ENCODE measurements around the gene RIIAD1.
"Not testable (repeated sequence)": the region's sequence is repeated elsewhere in the genome, so short reads cannot be mapped to it uniquely, and the experiment has no call there.

RIIAD1 gene, protein sequence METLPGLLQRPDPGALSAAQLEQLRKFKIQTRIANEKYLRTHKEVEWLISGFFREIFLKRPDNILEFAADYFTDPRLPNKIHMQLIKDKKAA

DNA sequence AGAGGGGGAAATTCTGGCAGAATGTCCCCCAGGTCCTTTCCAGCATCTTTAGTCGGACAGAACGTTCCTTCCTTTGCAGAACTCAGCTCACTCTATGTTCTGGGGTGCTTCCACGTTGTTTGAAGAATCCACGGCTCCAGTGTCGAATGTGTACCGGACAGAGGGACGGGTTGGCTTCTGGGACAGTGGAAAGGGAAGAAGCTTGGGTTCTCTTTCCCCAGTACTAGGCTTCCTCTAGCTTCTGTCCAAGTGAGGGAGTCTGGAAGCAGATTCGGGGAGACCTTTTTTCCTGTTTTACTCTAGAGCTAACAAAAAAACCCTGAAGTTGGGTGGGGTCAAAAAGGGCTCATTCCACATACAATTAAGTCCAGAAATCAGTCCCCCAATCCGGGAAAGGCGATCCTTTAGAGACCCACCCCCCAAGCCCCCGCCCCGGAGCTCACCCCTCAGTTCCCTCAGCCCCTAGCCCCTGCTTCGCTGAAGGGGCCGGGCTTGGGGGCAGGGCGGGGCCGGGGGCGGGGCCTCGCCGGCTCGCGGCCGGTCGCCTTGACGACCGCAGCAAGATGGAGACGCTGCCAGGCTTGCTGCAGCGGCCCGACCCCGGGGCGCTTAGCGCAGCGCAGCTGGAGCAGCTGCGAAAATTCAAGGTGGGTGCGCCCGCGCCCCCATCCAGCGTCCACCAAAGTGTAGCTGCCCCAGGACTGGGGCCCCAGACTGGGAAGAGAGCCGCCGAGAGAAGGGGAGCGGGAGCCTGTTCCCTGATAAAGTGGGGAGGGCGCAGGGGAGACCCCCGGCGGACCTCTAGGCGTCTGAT lies at the start of gene RIIAD1:
RIIAD1 (plus strand) TSS at position 549 of the 814 bp plus-strand sequence; CDS start at position 564, 15 bp downstream.
- DNase-seq, result peak; percentile 4

DNA sequence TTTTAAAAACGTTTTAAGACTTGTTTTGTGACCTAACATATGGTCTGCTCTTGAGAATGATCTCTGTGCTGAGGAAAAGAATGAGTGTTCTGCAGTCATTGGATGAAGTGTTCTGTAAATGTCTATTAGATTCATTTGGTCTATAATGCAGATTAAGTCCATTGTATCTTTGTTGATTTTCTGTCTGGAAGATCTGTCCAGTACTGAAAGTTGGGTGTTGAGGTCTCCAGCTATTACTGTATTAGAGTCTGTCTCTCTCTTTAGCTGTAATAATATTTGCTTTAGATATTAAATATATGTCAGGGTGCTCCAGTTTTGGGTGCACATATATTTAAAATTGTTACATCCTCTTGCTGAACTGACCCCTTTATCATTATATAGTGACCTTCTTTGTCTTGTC lies 47.9 kb upstream of the RIIAD1 start:
- DNase-seq, result no peak

DNA sequence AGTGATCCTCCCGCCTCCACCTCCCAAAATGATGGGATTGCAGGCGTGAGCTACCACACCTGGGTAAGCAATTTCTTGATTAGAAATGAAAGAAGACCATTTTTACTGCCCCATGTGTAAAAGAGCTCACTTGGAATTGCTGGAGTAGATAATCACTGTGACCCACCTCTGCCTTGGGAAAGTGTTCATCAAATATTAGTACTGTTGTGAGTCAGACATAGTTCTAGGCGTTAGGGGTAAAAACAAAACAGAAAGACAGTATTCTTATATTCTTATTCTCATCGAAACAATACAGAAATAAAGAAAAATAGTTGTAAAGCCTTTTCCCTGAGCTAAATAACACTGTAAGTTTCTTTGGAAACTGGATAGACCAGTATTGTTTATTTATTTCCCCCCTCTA lies 40.9 kb upstream of the RIIAD1 start:
- no peak for DNase-seq

DNA sequence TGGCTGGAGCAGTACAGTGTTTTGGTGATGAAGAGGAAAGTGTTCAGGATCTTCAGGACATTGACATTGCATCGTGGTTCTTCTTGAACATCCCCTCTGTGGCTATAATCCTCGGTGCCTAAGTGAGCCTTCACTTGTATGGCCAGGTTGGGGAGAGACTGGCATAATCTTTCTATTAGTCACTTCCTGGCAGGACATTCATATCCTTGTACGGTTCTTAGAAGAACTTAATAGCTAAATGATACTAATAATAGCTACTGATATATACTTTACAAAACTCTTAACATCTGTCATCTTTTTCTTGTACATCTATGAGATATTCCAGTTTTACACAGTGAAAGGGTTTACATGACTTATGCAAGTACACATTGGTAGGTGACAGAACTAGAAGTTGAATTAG lies 40.5 kb upstream of the RIIAD1 start:
- DNase-seq, result no peak

DNA sequence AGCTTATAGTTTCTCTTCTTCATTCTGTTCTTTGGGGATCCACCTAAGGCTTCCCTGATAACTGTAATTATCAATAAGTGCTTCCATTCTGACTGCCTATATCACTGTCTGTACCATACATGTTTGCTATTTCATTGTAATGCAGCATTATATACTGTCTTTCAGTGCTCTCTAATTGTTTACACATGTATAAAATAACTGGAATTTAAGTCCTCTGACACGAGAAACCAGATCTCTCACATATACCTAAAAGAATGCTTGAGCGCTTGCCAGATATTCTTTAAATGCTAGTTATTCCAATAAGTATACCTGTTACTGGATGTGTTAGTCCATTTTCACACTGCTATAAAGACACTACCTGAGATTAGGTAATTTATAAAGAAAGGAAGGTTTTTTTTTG lies 39.4 kb upstream of the RIIAD1 start:
- DNase-seq, result no peak

DNA sequence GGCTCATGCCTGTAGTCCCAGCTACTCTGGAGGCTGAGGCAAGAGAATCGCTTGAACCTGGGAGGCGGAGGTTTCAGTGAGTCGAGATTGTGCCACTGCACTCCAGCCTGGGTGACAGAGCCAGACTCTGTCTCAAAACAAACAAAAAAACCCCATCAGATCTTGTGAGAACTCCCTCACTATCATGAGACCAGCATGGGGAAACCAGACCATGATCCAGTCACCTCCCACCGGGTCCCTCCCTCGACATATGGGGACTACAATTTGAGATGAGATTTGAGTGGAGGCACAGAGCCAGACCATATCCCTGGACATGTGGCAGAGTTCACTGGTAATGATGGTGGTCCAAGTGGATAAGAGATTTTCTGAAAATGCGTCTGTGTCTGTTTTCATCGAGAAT lies 38.4 kb upstream of the RIIAD1 start:
- not testable (repeated sequence) for DNase-seq

DNA sequence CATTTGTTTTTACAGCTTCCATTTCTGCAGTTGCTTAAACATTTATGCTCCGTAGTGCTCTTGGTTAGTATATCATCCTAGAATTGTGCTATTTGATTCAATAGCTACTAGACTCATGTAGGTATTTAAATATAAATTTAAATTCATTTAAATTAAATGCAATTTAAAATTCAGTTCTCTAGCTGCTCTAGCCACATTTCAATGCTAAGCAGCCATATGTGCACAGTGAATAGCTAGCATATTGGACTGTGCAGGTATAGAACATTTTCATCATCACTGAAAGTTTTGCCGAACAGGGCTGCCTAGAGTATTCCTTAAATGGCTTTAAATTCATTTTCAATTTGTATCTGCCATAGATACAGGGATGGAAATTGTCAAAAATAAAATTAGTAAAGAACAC lies 37.2 kb upstream of the RIIAD1 start:
- DNase-seq, result no peak

DNA sequence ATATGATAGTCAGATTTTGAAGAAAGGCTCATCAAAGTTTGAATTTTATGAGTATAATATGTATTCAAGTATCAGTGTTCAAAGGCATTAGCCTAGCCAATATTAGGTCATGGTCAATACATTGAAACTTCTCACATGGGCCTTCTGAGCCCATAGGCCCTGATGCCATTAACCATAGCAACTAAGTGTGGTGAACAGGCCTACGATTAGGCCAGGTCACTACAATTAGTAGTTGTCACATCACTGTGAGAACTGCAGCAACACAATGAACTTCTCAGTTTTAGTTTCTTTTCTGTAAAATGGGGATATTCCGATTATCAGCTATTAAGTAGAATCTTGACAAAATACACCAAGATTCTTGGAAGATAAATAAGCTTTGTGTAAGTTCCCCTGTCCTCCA lies 34.8 kb upstream of the RIIAD1 start:
- no peak for DNase-seq

DNA sequence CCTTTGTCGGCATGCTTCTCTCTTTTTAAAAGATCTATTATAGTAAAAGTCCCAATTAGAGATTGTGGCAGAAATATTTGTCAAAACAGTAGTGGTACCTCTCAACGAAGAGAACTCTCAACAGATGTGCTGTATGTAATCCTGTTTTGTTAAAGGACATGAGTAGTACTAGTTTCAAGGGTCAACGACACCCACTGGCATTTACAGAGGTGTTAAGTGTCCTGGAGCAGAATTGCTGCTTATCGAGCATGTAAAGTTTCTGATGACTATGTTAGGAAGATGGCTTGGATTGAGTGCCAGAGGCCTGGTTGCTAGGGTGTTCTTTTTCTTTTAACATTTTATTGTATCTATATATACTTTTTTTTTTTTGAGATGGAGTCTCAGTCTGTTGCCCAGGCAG lies 31.8 kb upstream of the RIIAD1 start:
- DNase-seq, result no peak

DNA sequence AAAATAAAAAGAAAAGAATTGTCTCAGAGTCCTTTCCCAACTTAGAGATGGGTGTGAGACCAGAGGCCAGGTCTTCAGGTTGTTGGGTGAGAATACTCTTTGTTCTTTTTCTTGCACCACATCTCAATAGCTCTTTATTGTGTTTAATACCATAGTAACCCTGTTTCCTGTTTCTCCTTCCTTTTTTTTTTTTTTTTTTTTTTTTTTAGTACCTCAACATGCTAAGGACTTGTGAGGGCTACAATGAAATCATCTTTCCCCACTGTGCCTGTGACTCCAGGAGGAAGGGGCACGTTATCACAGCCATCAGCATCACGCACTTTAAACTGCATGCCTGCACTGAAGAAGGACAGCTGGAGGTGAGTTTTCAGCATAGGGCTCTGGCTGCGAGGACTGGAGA lies 29.1 kb upstream of the RIIAD1 start:
- DNase-seq, result no peak

DNA sequence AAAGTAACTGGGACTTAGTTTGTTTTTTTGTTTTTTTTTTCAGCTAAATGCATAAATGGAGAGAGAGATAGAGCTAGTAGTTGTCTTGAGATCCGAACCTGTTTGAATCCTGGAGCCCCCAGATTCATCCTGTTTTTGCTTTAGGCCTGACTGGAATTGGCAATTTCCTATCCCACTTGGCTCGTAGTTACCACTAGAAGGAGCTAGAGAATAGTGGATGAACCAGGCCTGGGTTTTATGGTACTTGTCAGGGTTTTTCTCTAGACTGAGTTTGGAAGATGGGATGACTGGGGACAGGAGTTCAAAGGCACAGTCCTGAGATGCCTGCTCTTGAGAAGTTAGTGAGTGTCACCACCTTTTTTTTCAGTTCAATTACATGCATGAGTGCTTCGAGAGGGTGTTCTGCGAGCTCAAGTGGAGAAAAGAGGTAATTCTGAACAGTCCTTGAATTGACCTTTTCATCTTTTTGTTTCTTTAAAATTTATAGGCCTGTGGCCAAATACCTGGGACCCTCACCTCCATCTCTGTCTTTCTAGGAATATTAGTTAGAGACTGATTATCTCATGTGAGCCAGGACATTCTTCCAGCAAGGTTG lies 28.2 kb upstream of the RIIAD1 start:
- peak; percentile 16 for DNase-seq

DNA sequence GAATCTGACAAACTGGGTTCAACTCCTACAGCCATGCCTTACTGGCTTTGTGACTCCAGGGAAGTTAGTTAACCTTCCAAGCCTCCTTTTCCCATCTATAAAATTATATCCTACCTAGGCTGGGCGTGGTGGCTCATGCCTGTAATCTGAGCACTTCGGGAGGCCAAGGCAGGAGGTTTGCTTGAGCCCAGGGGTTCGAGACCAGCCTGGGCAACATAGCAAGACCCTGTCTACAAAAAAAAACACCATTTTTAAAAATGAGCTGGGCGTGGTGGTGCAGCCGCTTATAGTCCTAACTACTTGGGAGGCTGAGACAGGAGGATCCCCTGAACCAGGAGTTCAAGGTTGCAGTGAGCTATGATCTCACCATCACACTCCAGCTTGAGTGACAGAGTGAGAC lies 19.8 kb upstream of the RIIAD1 start:
- no peak for DNase-seq

DNA sequence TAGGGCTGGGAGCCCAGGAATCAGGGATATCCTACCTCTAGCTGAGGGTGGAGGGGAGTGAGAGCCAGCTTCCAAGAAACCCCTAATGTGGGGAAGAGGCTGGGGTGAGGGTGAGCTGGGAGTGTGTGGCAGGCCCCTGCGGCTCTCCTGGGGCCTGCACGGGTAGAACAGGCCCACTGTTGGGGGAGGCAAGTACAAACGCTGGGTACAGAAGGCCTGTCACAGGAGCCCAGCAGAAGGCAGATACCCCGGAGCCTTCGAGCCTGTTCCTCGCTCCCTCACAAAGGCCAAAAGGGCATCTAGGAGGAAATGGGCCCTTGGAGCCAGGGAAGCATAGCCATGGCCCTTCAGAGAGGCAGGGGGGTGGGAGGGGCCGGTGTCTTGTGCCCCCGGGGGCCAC lies 18.4 kb upstream of the RIIAD1 start:
- DNase-seq, result no peak

DNA sequence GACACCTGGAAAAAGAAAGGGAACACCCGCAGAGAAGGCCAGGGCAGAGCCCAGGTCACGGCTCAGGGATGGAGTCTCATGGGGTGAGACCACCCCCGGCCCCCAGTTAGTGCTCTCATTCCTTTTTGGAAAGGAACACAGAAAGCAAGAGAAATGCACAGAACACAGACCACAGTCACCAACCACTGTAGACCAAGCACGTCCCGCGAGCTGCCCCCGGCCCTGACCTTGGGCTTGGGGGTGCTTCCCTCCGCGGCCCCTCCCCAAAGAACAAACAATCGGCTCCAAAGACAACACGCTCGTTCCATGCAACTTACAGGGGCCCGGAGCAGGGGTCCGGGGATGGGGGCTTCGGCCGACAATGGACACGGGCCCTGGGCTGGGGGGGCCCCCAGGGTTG lies 17.5 kb upstream of the RIIAD1 start:
- no peak for DNase-seq

DNA sequence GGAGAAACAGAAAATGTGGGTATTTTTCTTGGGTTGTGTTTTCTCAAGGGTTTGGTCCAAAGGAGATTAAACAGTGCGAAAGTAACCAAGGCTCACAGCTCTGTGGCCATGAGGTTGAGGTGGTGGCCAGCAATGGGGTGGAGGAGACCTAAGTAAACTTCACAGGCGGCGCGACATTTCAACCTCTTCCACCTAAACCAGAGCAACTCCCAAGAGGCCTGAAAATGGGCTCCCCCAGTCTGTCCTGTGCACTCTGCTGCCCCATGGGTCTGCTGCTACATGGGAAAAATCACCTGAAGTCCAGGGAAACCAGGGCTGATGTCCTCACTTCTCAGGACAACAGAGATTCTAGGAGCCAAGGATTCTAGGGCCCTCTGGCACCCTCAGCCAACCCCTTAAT lies 17.1 kb upstream of the RIIAD1 start:
- DNase-seq, result no peak

DNA sequence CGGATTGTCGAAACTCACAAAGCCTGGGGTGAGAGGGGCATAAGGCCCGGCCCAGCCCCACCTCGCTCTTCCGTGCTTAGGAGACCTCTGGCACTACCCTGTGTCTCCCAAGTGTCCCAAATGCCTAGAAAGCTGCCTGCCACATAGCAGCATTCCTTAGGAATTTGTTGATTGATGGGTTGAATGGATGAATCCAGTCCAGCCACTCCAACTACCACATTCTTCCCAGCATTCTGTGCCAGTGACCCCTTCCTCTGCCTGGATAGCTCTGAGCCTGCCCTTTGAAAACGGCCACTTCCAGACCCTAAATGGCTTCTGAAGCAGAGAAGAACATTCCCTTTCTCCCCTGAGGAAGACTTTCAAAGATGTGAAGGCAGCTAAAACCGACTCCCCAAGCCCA lies 16.2 kb upstream of the RIIAD1 start:
- no peak for DNase-seq

DNA sequence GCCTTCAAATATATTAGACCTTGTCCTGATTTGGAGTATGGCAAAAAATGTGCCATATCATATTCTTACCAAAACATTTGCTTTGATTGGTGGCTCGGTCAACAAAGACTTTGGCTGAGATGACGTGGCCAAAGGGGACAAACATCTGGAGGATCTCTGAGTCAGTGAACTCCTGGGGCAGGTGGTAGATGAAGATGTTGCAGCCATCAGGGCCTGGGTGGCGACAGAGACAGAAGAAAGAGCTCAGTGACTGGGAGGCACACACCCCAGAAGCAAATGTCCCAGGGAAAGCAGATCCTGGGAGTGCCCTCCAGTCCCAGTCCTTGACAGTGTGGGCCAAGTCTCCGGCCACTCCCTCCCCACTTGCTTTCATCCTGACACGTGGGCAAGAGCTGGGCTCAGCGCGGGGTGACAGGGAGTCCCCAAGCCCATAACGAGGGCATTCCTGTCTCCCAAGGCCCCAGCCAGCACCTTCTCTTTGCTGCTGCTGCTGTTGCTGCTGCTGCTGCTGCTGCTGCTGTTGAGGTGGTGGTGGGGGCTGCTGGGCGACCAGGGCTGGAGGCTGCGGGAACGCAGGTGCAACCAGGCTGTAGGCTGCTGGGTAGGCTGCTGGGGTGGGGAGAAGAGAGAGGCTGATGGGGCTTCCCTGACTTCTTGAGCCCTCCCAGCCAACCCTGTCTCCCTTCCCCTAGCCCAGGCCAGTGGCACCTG lies 15.4 kb upstream of the RIIAD1 start:
- DNase-seq, result no peak

DNA sequence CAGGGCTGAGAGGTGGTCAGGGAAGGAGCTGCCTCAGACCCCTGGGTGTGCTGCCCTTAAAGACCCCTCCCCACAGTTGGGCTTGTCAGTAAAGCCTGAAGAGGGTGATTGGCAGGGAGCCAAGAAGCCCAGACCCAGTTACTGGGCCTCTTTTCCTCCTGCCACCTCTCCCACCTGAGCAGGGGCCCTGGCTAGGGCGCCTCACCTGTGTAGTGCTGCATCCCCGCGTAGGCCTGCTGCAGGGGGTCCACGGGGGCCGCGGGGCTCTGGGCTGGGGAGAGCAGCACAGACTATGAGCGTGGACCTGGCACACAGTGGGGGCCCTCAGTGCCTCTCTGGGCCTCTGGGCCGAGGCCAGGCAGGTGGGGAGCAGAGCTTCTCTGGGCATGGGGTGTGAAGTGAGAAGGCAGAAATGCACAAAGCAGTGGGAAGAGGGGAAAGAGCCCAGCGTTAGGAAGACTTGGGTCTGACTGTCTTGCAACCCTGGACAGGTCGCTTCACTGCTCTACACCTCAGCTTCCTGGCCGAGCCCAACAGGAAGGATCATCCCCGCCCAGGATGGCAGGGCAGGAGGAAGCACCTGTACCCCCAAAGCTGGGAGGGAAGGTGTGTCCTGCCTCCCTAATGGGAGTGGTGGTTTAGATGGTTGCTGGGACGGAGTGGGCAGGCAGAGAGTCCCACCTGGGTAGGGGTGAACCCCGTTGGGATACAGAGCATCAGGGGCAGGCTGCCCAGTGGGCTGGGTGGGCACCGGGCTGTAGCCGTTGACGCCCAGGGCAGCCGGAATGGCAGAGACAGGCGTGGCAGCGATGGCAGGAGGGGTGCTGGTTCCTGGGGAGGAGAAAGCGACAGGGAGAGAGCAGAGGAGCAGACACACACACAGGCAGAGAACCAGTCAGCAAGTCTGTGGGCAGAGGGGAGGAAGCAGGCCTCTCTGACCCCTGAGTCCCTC lies 14.6 kb upstream of the RIIAD1 start:
- DNase-seq, result no peak

DNA sequence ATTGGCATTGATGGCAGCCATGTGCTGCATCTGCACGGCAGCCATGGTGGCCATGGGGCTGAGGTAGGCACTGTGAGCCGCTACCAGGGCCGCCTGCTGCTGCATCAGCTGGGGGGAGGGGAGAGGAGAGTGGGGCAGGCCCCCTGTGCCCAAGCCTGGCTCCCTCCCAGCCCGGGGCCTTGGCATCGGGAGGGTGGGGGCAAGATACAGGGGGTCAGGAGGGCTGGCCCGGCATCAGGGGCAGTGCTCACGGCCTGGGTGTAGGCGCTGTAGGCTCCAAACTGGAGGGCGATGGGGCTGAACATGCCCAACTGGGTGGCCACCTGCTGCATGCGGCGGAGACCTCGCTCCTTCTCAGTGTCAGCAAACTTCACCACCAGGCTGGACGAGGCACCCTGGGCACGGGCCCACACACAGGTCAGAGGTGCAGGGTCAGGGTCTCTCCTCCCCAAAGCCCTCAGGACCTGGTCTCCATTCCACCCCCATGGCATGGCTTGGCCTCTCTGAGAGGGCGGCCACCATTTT lies 13.7 kb upstream of the RIIAD1 start:
- no peak for DNase-seq

DNA sequence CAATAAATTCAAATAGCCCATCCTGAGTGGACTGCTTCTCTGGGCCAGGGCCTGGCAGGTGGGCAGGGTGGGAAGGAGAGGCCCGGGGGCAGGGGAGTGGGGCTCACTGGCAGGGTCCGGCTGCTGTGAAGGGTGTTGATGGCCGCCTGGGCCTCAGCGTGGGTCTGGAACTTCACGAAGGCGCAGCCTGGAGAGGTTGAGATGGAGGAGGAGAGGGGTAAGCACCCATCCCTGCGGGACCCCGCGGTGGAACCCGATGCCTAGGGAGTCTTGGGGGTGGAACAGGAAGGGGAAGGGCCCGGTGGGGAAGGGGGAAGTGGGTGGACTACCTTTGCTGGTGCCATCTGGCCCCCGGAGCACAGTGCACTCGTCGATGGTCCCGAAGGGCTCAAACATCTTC lies 12.4 kb upstream of the RIIAD1 start:
- no peak for DNase-seq

DNA sequence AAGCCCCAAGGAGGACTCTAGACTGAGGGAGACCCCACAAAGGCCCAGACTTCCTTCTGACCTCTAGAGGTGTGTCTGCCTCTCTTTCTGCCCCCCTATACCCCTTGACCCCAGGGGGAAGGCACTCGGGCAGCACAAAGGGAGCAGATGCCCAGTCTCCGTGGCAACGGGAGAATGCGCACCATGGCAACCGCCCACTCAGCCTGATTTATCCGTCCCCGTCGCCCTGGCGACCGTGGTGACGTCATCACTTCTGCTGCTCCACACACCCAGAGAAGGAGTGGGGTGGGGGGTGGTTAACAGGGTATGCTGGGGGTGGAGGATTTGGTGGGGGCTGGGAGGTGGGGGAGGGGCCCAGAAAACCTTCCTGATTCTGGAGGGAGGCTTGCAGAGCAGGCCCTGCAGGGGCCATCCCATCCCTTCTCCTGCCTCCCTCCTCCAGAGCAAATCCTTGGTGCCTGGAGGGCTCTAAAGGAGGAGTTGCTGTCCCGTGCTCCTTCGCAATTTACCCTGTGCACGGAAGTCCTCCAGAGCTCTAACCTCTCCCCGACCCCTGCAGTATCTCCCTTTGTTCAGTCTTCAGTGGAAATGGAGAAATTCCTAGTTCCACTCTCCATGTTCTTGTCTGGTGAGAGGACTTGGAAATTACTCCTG lies 11.0 kb upstream of the RIIAD1 start:
- peak; percentile 87 for DNase-seq

All from NCI-H1436 (cell line).